HUDEP-2 (cell line): ENCODE results near the gene DHX40.
"Not testable (repeated sequence)": the region's sequence is repeated elsewhere in the genome, so short reads cannot be mapped to it uniquely, and the experiment has no call there.

Experiments used
- DNase-seq, 76 experiments: peaks; one replicate each; lab custom pipeline; 2025; ENCODE audit not compliant: unreplicated experiment in 76 of 76; lab: John Stamatoyannopoulos, UW

DHX40 gene

DNA sequence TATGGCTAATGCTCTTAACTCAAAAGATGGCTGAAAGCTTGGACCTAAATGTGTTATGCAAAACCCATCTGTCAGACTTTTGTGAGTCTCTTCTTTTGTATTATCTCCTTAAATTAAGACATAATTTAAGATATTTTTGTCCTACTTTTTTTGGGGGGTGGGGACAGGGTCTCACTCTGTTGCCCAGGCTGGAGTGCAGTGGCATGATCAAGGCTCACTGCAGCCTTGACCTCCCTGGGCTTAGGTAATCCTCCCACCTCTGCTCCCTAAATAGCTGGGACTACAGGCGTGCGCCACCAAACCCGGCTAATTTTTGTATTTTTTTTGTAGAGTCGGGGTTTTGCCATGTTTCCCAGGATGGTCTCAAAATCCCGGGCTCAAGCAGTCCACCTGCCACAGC lies 61.3 kb downstream of the DHX40 start:
- no peak for DNase-seq

DNA sequence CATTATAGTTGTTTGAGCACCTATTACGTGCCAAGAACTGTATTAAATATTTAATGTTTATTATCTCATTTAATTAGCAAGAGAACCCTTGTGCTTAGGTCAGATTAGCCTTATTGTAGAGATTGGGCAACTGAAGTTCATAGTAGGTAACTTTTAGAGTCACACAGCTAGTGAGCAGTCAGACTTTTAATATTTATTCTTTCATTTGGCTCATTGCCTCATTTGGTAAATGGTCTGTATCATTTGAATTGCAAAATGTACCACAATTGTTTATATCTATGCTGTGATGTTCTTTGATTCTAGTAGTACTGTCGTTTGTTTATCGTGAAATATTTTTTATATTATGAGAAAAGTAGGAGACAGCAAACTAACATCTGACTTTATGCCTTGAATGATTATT lies 61.9 kb downstream of the DHX40 start:
- no peak for DNase-seq

DNA sequence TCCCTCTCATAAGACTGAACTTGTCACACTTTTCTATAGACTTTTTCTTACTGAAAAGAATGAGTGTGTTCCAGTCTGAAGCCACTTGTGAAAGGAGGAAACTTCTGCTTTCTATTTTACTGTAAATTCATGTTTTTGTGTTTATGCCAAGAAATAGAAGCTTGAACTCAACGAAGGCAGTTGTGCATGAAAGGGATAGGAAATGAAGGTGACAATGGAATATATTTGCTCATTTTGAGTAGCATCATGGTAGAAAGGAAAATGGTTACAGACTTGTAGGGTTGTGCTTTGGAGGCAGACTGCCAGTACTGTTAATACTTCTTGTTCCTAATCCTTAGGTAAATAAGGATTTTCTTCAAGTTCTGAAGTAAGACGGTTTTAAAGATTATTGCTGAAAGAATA lies 62.4 kb downstream of the DHX40 start:
- peak in 1 of 76 experiments; percentile 9 for DNase-seq

- no peak for DNase-seq
Measured at GRCh38 chr17:59629174-59629573, 63.8 kb downstream of the DHX40 start.

- DNase-seq, result no peak
Measured at GRCh38 chr17:59631276-59631675, 65.9 kb downstream of the DHX40 start.

DNA sequence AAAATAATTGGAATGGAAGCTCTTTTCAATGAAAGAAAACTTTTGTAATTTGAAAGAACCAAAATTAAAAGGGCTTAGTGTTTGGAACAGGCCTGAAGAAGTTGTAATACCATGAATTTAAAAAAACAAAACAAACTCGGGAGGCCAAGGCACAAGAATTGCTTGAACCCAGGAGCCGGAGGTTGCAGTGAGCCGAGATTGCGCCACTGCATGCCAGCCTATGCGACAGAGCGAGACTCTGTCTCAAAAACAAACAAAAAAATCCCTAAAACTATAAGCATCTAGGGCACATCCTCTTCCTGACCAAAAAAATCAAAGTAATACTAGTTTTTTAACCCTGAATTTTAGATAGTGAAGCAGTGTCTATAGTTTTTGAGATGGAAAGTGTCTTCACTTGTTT lies 67.0 kb downstream of the DHX40 start:
- DNase-seq, result no peak

DNA sequence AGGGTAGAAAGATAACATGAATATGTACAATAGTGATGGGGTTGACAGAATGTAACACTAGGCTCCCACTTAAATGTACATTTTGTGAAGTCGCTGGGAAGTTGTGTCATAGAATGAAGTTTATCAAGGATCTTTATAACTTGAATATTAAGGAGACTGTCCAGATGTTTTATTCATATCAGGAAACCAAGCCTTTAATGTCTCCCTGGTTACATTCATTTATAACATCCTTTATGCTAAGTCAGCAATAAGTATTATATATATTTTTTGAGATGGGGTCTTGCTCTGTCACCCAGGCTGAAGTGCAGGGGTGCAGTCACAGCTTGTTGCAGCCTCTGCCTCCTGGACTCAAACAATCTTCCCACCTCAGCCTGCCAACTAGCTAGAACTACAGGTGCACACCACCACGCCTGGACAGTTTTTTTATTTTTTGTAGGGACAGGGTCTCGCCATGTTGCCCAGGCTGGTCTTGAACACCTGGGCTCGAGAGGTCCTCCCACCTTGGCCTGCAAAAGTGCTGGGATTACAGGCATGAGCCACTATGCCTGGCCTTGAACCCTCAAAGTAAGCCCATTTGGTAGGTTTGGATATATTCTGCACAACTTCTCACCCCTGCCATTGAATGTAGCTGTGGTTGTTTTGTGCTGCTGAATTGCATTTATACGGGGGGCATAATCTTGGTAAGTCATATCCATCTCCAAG lies 68.4 kb downstream of the DHX40 start:
- DNase-seq, result no peak

DNA sequence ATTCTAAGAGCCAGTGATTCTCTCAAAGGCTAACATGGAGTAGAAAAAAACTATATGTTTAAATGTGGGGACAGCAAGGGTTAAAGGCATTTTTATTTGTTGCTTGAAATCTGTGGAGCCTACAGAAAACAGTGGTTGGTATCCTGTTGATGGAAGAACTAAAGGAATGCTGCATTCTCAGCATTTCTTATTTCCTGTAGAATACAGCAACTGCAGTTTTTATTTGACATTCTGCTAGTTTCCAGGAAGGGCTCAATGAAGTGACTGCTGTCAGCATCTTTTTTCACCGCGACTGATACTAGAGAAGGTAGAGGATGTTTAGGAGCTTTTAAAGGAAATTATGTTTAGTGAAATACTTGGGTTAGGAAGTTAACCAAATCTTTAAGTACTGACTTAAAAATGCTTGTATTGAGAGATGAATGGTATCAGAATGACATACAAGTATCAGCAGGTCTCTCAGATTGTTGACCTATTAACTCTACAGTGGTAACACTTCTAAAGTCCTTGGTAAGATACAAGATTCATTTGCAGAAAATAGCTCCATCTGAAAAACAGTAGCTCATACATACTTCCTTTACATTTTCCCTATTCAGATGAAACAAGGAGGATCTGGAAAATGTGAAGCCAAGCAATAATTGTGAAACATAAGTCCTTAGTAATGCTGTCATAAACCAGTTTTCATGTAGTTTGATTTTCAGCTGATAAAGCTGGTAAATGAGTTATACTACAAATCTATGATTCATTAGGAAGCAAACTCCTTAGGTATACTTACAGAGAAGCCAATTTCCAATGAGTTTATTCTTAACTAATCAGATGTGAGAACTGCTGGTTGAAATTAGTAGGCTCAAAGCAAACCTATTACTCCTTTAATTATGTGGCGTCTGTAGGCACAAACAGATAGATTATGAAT lies 69.5 kb downstream of the DHX40 start:
- no peak for DNase-seq

GRCh38 chr17:59637611-59638310 lies 72.4 kb downstream of the DHX40 start:
- peak in 33 of 76 experiments; percentile 5 to 71 (median 23) for DNase-seq

DNA sequence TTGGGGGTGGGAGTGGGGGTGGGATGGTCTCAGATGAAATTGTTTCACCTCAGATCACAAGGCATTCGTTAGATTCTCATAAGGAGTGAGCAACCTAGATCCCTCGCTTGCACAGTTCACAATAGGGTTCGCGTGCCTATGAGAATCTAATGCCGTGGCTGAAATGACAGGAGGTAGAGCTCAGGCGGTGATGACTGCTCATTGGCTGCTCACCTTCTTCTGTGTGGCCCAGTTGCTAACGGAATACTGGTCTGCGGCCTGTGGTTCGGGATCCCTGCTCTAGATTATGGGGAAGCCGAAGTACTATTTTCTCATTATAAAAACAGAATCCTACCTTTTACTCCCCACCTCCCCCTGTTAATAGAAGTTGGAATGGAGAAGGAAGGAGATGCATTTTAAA lies 73.1 kb downstream of the DHX40 start:
- DNase-seq, result no peak

DNA sequence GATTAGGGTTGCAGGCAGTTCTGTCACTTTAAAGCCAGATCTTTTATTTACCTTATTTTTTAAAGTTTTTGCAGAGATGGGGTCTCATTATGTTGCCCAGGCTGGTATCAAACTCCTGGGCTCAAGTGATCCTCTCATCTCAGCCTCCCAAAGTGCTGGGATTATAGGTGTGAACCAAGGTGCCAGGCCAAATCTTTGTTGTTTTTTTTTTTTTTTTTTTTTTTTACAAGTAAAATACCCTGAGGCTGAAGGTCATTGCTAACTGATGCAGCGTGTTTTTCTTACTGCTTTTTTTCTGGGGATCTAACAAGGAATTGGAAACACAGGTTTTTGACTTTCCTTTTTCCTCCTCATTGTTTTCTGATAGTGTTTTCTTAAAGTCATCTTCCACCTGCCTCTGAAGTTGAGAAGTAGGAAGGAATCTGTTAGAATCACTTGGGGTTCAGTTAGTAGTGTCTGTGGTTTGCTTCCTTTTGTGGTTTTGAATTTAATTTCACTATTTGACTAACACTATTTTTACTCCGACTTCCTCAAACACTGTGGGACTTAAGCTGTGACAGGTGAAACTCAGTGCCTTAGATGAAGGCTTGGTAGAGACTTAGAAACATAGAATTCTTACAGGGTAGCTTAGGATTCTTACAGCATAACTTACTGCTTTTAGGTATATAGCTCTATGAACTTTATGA lies 76.5 kb downstream of the DHX40 start:
- no peak for DNase-seq

DNA sequence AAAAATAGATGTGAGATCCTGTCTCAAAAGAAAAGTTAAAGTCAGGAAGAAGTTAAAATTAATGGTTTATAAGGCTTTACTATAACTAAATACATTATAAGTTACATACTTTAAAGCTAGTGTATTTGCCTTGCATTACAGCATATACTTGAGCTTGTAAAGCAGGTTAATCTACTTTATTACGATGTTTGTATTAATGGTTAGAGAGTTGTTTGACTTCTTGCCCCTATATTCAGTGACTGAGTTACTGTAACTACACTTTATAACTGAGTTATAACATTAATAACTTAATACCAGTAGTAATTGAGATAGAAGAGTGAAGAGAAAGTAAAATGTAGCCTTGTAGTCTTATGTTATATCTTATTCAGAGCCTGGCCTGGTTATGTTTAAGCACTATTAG lies 77.2 kb downstream of the DHX40 start:
- no peak for DNase-seq

DNA sequence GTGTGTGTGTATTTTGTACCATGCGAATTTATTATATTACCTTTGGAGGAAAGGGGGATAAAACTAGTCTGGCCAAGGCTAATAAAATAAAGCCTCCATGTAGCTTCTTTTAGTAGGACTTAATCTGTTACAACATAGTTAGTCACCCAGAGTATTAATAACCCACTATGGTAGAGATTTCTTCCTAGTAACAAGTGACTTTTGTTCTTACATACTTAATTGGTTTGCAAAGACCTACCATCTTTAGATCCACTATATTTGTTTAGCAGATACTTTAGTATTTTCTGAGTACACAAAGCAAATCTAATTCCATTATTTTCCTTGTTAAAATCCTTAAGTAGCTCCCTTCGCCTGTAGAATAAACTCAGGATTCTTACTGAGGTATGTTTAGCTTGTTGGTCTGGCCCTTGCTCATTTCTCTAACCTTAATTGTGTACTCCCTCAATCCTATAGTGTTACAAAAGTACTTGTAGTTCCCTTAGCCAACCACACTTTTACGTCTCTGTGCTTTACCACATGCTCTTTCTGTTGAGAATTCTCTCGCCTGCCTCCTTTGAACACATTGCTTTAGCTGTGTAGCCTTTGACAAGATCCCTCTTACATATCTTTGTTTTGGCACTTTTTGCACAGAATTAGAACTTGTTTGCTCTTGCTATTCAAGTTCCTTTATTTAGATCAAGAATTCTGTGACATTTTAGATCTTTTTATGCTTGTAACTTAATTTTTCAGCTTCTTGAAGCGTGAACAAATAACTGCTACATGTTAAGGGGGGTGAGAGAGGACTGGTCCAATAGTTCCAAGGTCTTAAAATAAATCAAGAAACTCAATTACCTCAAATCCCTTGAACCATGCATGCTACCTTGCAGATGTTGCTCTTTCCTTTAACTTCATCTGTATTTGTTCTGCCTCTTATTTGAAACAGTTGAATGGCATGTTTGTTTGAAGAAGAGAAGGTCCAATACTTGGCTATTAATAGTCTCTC lies 78.0 kb downstream of the DHX40 start:
- peak in 1 of 76 experiments; percentile 7 for DNase-seq

DNA sequence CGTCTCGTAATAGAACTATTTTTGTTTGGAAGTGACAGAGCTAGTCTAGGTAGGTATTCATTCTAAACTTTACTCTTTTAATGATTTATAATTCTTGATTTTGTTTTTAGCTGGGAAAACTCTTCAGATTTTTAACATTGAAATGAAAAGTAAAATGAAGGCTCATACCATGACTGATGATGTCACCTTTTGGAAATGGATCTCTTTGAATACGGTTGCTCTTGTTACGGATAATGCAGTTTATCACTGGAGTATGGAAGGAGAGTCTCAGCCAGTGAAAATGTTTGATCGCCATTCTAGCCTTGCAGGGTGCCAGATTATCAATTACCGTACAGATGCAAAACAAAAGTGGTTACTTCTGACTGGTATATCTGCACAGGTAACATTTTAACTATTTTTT lies 81.9 kb downstream of the DHX40 start:
- no peak for DNase-seq

DNA sequence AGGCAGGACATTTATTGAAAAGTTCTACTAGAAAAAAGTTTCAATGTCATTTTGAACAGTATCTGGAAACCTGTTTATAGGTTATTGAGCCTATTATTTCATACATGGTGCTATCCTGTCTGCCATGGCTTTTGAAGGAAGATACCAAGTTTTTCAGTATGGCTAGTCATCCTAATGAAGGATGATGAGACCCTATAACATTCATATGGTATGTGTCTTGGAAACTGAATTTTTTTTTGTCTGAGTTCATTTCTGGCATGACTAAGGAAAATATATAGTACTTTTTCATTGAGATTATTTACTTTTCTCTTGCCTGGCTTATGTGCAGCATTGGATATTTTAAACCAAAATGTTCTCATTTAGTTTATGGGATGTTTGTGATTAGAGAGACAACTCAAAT lies 84.5 kb downstream of the DHX40 start:
- no peak for DNase-seq

DNA sequence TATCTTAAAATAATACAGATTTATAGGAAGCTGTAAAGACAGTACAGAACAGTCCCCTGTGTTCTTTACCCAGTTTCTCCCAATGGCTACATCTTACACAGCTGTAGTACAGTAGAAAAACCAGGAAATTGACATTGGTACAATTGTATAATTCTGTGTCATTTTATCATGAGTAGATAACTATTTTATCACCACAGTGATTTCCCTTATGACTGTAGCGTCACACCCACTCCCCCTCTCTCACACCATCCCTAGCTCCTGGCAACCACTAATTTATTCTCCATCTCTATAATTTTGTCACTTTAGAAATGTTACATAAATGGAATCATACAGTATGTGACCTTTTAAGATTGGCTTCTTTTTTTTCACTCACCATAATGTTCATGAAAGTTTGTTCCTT lies 85.2 kb downstream of the DHX40 start:
- DNase-seq, result no peak

DNA sequence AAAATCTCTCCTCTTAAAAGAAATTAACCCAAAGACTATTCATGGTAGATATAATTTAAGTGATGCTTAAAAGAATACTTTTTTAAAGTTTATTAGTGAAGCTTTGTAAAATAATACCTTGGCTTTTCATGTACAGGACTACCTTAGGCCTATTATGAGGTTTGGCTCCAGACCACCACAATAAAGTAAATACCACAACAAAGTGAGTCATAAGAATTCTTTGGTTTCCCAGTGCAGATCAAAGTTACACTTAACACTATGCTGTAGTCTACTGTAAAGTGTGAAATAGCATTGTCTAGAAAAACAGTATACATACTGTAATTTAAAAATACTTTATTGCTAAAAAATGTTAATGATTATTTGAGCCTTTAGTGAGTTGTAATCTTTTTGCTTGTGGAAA lies 85.9 kb downstream of the DHX40 start:
- DNase-seq, result no peak

GRCh38 chr17:59652119-59652518 lies 86.7 kb downstream of the DHX40 start:
- no peak for DNase-seq

- DNase-seq, result not testable (repeated sequence)
Measured at GRCh38 chr17:59656624-59657023, 91.2 kb downstream of the DHX40 start.
